Measurements from ENCODE around the gene OR2M2. TPM values are rescaled to one million over a fixed set of nuclear protein-coding genes. Genes with fewer than 3 reads are reported as not detected.

The OR2M2 gene
- total RNA-seq, 1 donor from 2014 or later: not detected

- no peak for FAIRE-seq
- Histone ChIP-seq H4K20me1 (ENCODE audit: insufficient read depth, low read length) (no peaks in the 10 kb centered on the region), H2AFZ (ENCODE audit: low read depth, low read length) (no peak within 1 kb of the TSS), H3K4me1 (ENCODE audit: insufficient read depth, low read length) (no peaks in the 10 kb centered on the region), H3K36me3 (ENCODE audit: insufficient read depth, low read length) (no peaks in the 10 kb centered on the region), H3K4me3 (ENCODE audit: insufficient read depth, low read depth, low read length) (no peak within 1 kb of the TSS), H3K9ac (ENCODE audit: low read length) (no peak within 1 kb of the TSS), H3K9me3 (ENCODE audit: insufficient read depth, low read depth, low read length) (no peaks in the 10 kb centered on the region), H3K27ac (ENCODE audit: low read depth, low read length) (no peak within 1 kb of the TSS), H3K79me2 (ENCODE audit: insufficient read depth, low read length) (no peaks in the 10 kb centered on the region), H3K27me3 (ENCODE audit: insufficient read depth, low read length) (no peaks in the 10 kb centered on the region), H3K4me2 (ENCODE audit: low read length) (no peak within 1 kb of the TSS)
- H3K27me3 Mint-ChIP-seq (ENCODE audit: low read depth, unreplicated experiment): no peaks in the 10 kb centered on the region
- TF ChIP-seq CTCF (IDR thresholded peaks at IDR 0.05; ENCODE audit: insufficient read depth, low read depth, low read length) (no peak), EZH2 (IDR thresholded peaks at IDR 0.05; ENCODE audit: insufficient read depth, low read length) (no peak)
- no peaks in the 10 kb centered on the region for H3K4me1 Mint-ChIP-seq (ENCODE audit: low read depth, unreplicated experiment)
- no peak within 1 kb of the TSS for H3K27ac Mint-ChIP-seq (ENCODE audit: unreplicated experiment)
- no peak within 1 kb of the TSS for H3K4me3 Mint-ChIP-seq (ENCODE audit: unreplicated experiment)
- H3K9me3 Mint-ChIP-seq (ENCODE audit: unreplicated experiment): peaks cover 6% of the 10 kb centered on the region
- DNase-seq (ENCODE audit: low read depth): no peak
- no peaks in the 10 kb centered on the region for H3K36me3 Mint-ChIP-seq (ENCODE audit: low read depth, unreplicated experiment)
Measured at GRCh38 chr1:248196965-248197364, 22.3 kb downstream of the OR2M2 start, which contains the start of gene OR2M3. Gene OR2M3 (plus strand): TSS chr1:248197265. CDS start chr1:248203068, 5,803 bp downstream.

- DNase-seq (ENCODE audit: low read depth) (no peak), FAIRE-seq (no peak)
- Histone ChIP-seq H3K9me3 (ENCODE audit: insufficient read depth, low read depth, low read length) (peaks cover 7% of the 10 kb centered on the region), H3K4me2 (ENCODE audit: low read length) (no peak overlapping the region), H3K9ac (ENCODE audit: low read length) (no peak overlapping the region), H3K79me2 (ENCODE audit: insufficient read depth, low read length) (no peaks in the 10 kb centered on the region), H4K20me1 (ENCODE audit: insufficient read depth, low read length) (no peaks in the 10 kb centered on the region), H3K4me1 (ENCODE audit: insufficient read depth, low read length) (no peaks in the 10 kb centered on the region), H2AFZ (ENCODE audit: low read depth, low read length) (no peak overlapping the region), H3K36me3 (ENCODE audit: insufficient read depth, low read length) (no peaks in the 10 kb centered on the region), H3K4me3 (ENCODE audit: insufficient read depth, low read depth, low read length) (no peak overlapping the region), H3K27ac (ENCODE audit: low read depth, low read length) (no peak overlapping the region), H3K27me3 (ENCODE audit: insufficient read depth, low read length) (no peaks in the 10 kb centered on the region)
- Mint-ChIP-seq H3K4me3 (ENCODE audit: unreplicated experiment) (no peak overlapping the region), H3K36me3 (ENCODE audit: low read depth, unreplicated experiment) (no peaks in the 10 kb centered on the region), H3K9me3 (ENCODE audit: unreplicated experiment) (peaks cover 2% of the 10 kb centered on the region), H3K4me1 (ENCODE audit: low read depth, unreplicated experiment) (no peaks in the 10 kb centered on the region), H3K27ac (ENCODE audit: unreplicated experiment) (no peak overlapping the region), H3K27me3 (ENCODE audit: low read depth, unreplicated experiment) (no peaks in the 10 kb centered on the region)
- TF ChIP-seq EZH2 (IDR thresholded peaks at IDR 0.05; ENCODE audit: insufficient read depth, low read length): no peak
- TF ChIP-seq CTCF (IDR thresholded peaks at IDR 0.05; ENCODE audit: insufficient read depth, low read depth, low read length): no peak
Measured at GRCh38 chr1:248215880-248216279, 41.3 kb downstream of the OR2M2 start.

GRCh38 chr1:248225537-248225936, 50.9 kb downstream of the OR2M2 start:
- H3K9me3 ChIP-seq (ENCODE audit: insufficient read depth, low read depth, low read length): peaks cover 10% of the 10 kb centered on the region
- H3K27ac ChIP-seq (ENCODE audit: low read depth, low read length): no peak overlapping the region
- DNase-seq (ENCODE audit: low read depth) (no peak), FAIRE-seq (no peak)
- Mint-ChIP-seq H3K27ac (ENCODE audit: unreplicated experiment) (no peak overlapping the region), H3K4me3 (ENCODE audit: unreplicated experiment) (no peak overlapping the region), H3K27me3 (ENCODE audit: low read depth, unreplicated experiment) (no peaks in the 10 kb centered on the region), H3K4me1 (ENCODE audit: low read depth, unreplicated experiment) (no peaks in the 10 kb centered on the region), H3K36me3 (ENCODE audit: low read depth, unreplicated experiment) (no peaks in the 10 kb centered on the region), H3K9me3 (ENCODE audit: unreplicated experiment) (peaks cover 8% of the 10 kb centered on the region)
- no peak overlapping the region for H3K4me3 ChIP-seq (ENCODE audit: insufficient read depth, low read depth, low read length)
- no peaks in the 10 kb centered on the region for H3K36me3 ChIP-seq (ENCODE audit: insufficient read depth, low read length)
- no peaks in the 10 kb centered on the region for H4K20me1 ChIP-seq (ENCODE audit: insufficient read depth, low read length)
- no peaks in the 10 kb centered on the region for H3K27me3 ChIP-seq (ENCODE audit: insufficient read depth, low read length)
- no peak overlapping the region for H3K4me2 ChIP-seq (ENCODE audit: low read length)
- H2AFZ ChIP-seq (ENCODE audit: low read depth, low read length): no peak overlapping the region
- no peaks in the 10 kb centered on the region for H3K79me2 ChIP-seq (ENCODE audit: insufficient read depth, low read length)
- H3K4me1 ChIP-seq (ENCODE audit: insufficient read depth, low read length): no peaks in the 10 kb centered on the region
- H3K9ac ChIP-seq (ENCODE audit: low read length): no peak overlapping the region
- TF ChIP-seq EZH2 (IDR thresholded peaks at IDR 0.05; ENCODE audit: insufficient read depth, low read length): no peak
- no peak for TF ChIP-seq CTCF (IDR thresholded peaks at IDR 0.05; ENCODE audit: insufficient read depth, low read depth, low read length)
